ENCODE data around the gene HIP1R.

DNA sequence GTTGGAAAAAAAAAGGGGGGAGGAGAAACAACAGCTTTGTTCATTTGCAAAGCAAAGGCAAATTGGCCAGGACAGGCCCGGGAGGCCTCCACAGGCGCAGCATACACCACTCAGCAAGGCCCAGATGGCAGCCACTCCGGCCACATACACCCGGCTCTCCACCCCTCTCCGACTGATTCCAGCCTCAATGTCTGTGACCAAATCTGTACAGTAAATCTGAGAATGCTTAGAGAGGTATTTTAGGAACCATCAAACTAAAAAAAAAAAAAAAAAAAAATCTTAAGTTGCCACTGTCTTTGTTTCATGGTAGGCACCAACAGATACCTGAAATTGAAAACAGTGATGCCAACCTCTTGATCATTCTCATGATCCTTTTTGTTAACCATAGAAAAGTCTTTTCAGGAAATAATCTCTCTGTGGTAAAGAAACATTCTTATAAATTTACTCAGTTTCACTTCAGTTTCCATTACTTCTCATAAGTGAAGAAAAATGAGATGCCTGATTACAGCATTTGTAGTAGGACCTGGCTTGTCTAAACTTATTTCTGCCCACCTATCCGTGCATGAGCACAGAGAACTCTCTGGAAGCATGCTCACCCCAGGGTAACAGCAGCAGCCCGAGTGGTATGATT, 40.4 kb downstream of the HIP1R start:
- TF ChIP-seq CTCF (IDR thresholded peaks at IDR 0.05 in 8 of 11, conservative IDR thresholded peaks at IDR 0.05 in 3 of 11) (no peak), POLR2A (IDR thresholded peaks at IDR 0.05) (no peak), POLR2AphosphoS5 (IDR thresholded peaks at IDR 0.05) (peak in 1 of 3 donors; percentile 31)
